Sigmoid colon (tissue), 7 donors: ENCODE measurements around the gene FEM1A. TPM values are rescaled to one million over a fixed set of nuclear protein-coding genes. Genes with fewer than 3 reads are reported as not detected.
A peak's percentile ranks its signal among the peaks of the same experiment; 100 is the strongest.
"Not testable (repeated sequence)": the region's sequence is repeated elsewhere in the genome, so short reads cannot be mapped to it uniquely, and the experiment has no call there.

Source experiments
- DNase-seq: peaks from one replicate; pipeline ENCODE4 v3.0.0-alpha.2; 2019
- H3K27ac ChIP-seq, 4 donors: fragments of 200-600 bp; sonication (generic); one replicate each; pipeline ENCODE4 v1.5.1; 2016 to 2019; ENCODE audit warnings: mild to moderate bottlenecking in 1 of 4
- H3K27me3 ChIP-seq, 3 donors: fragments of 200-600 bp; sonication (generic); one replicate each; pipeline ENCODE4 v1.5.1; 2019; ENCODE audit warnings: mild to moderate bottlenecking in 1 of 3
- H3K36me3 ChIP-seq, 4 donors: fragments of 200-600 bp; sonication (generic); one replicate each; pipeline ENCODE4 v1.5.1; 2016 to 2019
- H3K4me1 ChIP-seq, 4 donors: fragments of 200-600 bp; sonication (generic); one replicate each; pipeline ENCODE4 v1.5.1; 2017 to 2019
- H3K4me3 ChIP-seq, 4 donors: fragments of 200-600 bp; sonication (generic); one replicate each; pipeline ENCODE4 v1.5.1; 2017 to 2019; ENCODE audit warnings: mild to moderate bottlenecking in 2 of 4, moderate library complexity in 1 of 4
- H3K9me3 ChIP-seq, 4 donors: fragments of 200-600 bp in 3 of 4; sonication (generic) in 3 of 4; one replicate each; pipeline versions ENCODE4 v1.5.1 to v1.6.1; 2013 to 2019
- CTCF ChIP-seq, 4 experiments: fragments of 450-650 bp in 3 of 4; fragments of 200-600 bp in 1 of 4; IDR thresholded peaks; one replicate each; pipeline ENCODE4 v1.5.1; 2016 to 2019; ENCODE audit warnings: antibody characterized with exemption in 4 of 4, mild to moderate bottlenecking in 3 of 4, moderate library complexity in 2 of 4
- EP300 ChIP-seq, 4 donors: sonication (generic); formaldehyde crosslinking; IDR thresholded peaks; one replicate each; pipeline ENCODE4 v1.6.1; 2017; ENCODE audit warnings: antibody characterized with exemption in 4 of 4
- POLR2A ChIP-seq, 2 donors: fragments of 450-650 bp; IDR thresholded peaks; one replicate each; pipeline ENCODE4 v1.6.1; 2016; ENCODE audit warnings: antibody characterized with exemption in 2 of 2, mild to moderate bottlenecking in 2 of 2, moderate library complexity in 2 of 2
- POLR2AphosphoS5 ChIP-seq, 4 donors: sonication (generic); formaldehyde crosslinking; IDR thresholded peaks; one replicate each; pipeline ENCODE4 v1.6.1; 2017; ENCODE audit warnings: antibody characterized with exemption in 4 of 4
- WGBS, 2 donors: extraction: QIAGEN DNeasy Blood & Tissue Kit; methylation state at CpG; one replicate each; pipeline ENCODE4 v1.1.7; 2013; 5-methylcytosine and 5-hydroxymethylcytosine counted together
- intact Hi-C: fragments of 100-400 bp; cut with DNase I; formaldehyde crosslinking; loops from one replicate; pipeline ENCODE4 v1.15.1; 2023
- polyA plus RNA-seq, 3 donors: library from polyadenylated mRNA; stranded (reverse); fragments of 200-250 nt; gene quantifications; one replicate each; pipeline ENCODE4 v1.2.3, GENCODE V29; 2013
- total RNA-seq, 4 donors: library from RNA; depleted of rRNA; stranded (reverse); fragments of >200 nt; gene quantifications; one replicate each; pipeline ENCODE4 v1.1.0, GENCODE V29; 2016
- donor health status: healthy with polysubstance abuse.
- donor health status: Bipolar disorder and iron deficiency.
- donor health status: healthy.

The FEM1A gene
- total and polyA plus RNA-seq, 7 donors, result 3.0 to 12.9 (median 10.2) TPM

GRCh38 chr19:4776436-4777211 lies 14.9 kb upstream of the FEM1A start:
- H3K4me3 ChIP-seq, result no peak overlapping the region
- no peaks in the 10 kb centered on the region for H3K4me1 ChIP-seq
- DNase-seq, result no peak
- no peaks in the 10 kb centered on the region for H3K36me3 ChIP-seq
- no peak overlapping the region for H3K27ac ChIP-seq
- TF ChIP-seq POLR2A (IDR thresholded peaks at IDR 0.05), result no peak
- no peak for TF ChIP-seq CTCF (IDR thresholded peaks at IDR 0.05)
- no peak for TF ChIP-seq POLR2AphosphoS5 (IDR thresholded peaks at IDR 0.05)
- 43 to 53% methylated on average over 14 of the region's 14 CpGs for WGBS, 2 donors
- intact Hi-C loops, result no loop called here
- peaks cover 0 to 5% (median 0%) of the 10 kb centered on the region in 3 donors for H3K27me3 ChIP-seq
- H3K9me3 ChIP-seq, result no peaks in the 10 kb centered on the region

GRCh38 chr19:4778124-4778523 lies 13.4 kb upstream of the FEM1A start:
- H3K4me1 ChIP-seq, H3K27ac ChIP-seq, H3K36me3 ChIP-seq, DNase-seq, H3K27me3 ChIP-seq, H3K4me3 ChIP-seq, intact Hi-C loops, H3K9me3 ChIP-seq: not testable (repeated sequence)
- 82 to 85% methylated on average over 5 of the region's 5 CpGs for WGBS, 2 donors

- WGBS, 2 donors, result 79 to 82% methylated on average over 6 of the region's 6 CpGs
Observed at GRCh38 chr19:4780860-4781259, 10.7 kb upstream of the FEM1A start.

GRCh38 chr19:4781801-4782200 lies 9.7 kb upstream of the FEM1A start:
- H3K4me1 ChIP-seq, result no peaks in the 10 kb centered on the region
- WGBS, 2 donors, result 37 to 38% methylated on average over 3 of the region's 3 CpGs
- H3K27ac ChIP-seq, result no peak overlapping the region
- TF ChIP-seq POLR2A (IDR thresholded peaks at IDR 0.05) (no peak), EP300 (IDR thresholded peaks at IDR 0.05) (no peak), POLR2AphosphoS5 (IDR thresholded peaks at IDR 0.05) (no peak), CTCF (IDR thresholded peaks at IDR 0.05) (no peak)
- H3K4me3 ChIP-seq, result no peak overlapping the region
- H3K9me3 ChIP-seq, result no peaks in the 10 kb centered on the region
- H3K27me3 ChIP-seq, result peaks cover 0 to 3% (median 0%) of the 10 kb centered on the region in 3 donors
- H3K36me3 ChIP-seq, result no peaks in the 10 kb centered on the region
- intact Hi-C loops, result no loop called here
- DNase-seq, result no peak

More at GRCh38 chr19:4780860-4781259, 10.7 kb upstream of the FEM1A start:
- H3K9me3 ChIP-seq, result no peaks in the 10 kb centered on the region
- H3K27me3 ChIP-seq, result peaks cover 0 to 6% (median 0%) of the 10 kb centered on the region in 3 donors
- DNase-seq, result no peak
- no peaks in the 10 kb centered on the region for H3K4me1 ChIP-seq
- H3K27ac ChIP-seq, result no peak overlapping the region
- H3K36me3 ChIP-seq, result no peaks in the 10 kb centered on the region
- TF ChIP-seq POLR2A (IDR thresholded peaks at IDR 0.05) (no peak), EP300 (IDR thresholded peaks at IDR 0.05) (no peak), CTCF (IDR thresholded peaks at IDR 0.05) (no peak), POLR2AphosphoS5 (IDR thresholded peaks at IDR 0.05) (no peak)
- no peak overlapping the region for H3K4me3 ChIP-seq
- intact Hi-C loops, result no loop called here

- H3K9me3 ChIP-seq, H3K27ac ChIP-seq, H3K27me3 ChIP-seq, H3K36me3 ChIP-seq, DNase-seq, intact Hi-C loops, H3K4me1 ChIP-seq, H3K4me3 ChIP-seq: not testable (repeated sequence)
- 65 to 72% methylated on average over 5 to 6 of the region's 6 CpGs for WGBS, 2 donors
Observed at GRCh38 chr19:4786412-4787016, 5.0 kb upstream of the FEM1A start.

GRCh38 chr19:4792019-4792865 lies 708 bp downstream of the FEM1A start:
- H3K4me1 ChIP-seq, result peaks cover 0 to 48% (median 36%) of the 10 kb centered on the region in 4 donors
- intact Hi-C loops, DNase-seq, H3K27me3 ChIP-seq, H3K9me3 ChIP-seq: not testable (repeated sequence)
- peaks cover 5 to 45% (median 20%) of the 10 kb centered on the region in 4 donors for H3K36me3 ChIP-seq
- WGBS, 2 donors, result 6 to 10% methylated on average over 75 of the region's 75 CpGs
- H3K4me3 ChIP-seq, result peak overlapping the region; percentile 91 to 99 (median 96)
- H3K27ac ChIP-seq, result peak overlapping the region; percentile 94 to 97 (median 96)

GRCh38 chr19:4792866-4793195 lies 1.3 kb downstream of the FEM1A start:
- peak overlapping the region in 3 of 4 donors; percentile 96 to 99 (median 97) for H3K4me3 ChIP-seq
- H3K4me1 ChIP-seq, result peaks cover 0 to 48% (median 36%) of the 10 kb centered on the region in 4 donors
- intact Hi-C loops, H3K27me3 ChIP-seq, DNase-seq, H3K9me3 ChIP-seq: not testable (repeated sequence)
- H3K27ac ChIP-seq, result peak overlapping the region in 2 of 4 donors; percentile 96
- H3K36me3 ChIP-seq, result peaks cover 5 to 45% (median 20%) of the 10 kb centered on the region in 4 donors
- WGBS, 2 donors, result 90 to 93% methylated on average over 24 of the region's 24 CpGs

GRCh38 chr19:4793278-4793677 lies 1.7 kb downstream of the FEM1A start:
- 87 to 91% methylated on average over 19 of the region's 19 CpGs for WGBS, 2 donors
- H3K27me3 ChIP-seq, DNase-seq, H3K9me3 ChIP-seq, intact Hi-C loops, H3K27ac ChIP-seq, H3K4me3 ChIP-seq: not testable (repeated sequence)
- Histone ChIP-seq H3K36me3 (peaks cover 5 to 45% (median 20%) of the 10 kb centered on the region in 4 donors), H3K4me1 (peaks cover 0 to 48% (median 36%) of the 10 kb centered on the region in 4 donors)
